NCI-H345 (cell line): ENCODE results near the gene PYCARD.
A peak's percentile ranks its signal among the peaks of the same experiment; 100 is the strongest.
"Not testable (repeated sequence)": the region's sequence is repeated elsewhere in the genome, so short reads cannot be mapped to it uniquely, and the experiment has no call there.

ENCODE experiments used
- DNase-seq: peaks from one replicate; lab custom pipeline; 2025; lab: John Stamatoyannopoulos, UW

PYCARD gene

GRCh38 chr16:31202414-31203375 is at the start of gene PYCARD:
PYCARD (minus strand) TSS chr16:31202760; CDS start chr16:31202690, 70 bp downstream.
- DNase-seq: no peak

GRCh38 chr16:31251435-31251834 is 48.9 kb upstream of the PYCARD start:
- no peak for DNase-seq

- DNase-seq: no peak
Observed at GRCh38 chr16:31250782-31251384, 48.3 kb upstream of the PYCARD start.

- no peak for DNase-seq
Observed at GRCh38 chr16:31248344-31248743, 45.8 kb upstream of the PYCARD start.

- no peak for DNase-seq
Observed at GRCh38 chr16:31246296-31246695, 43.7 kb upstream of the PYCARD start.

GRCh38 chr16:31245598-31245997 is 43.0 kb upstream of the PYCARD start:
- DNase-seq: not testable (repeated sequence)

GRCh38 chr16:31243734-31244670 is 41.4 kb upstream of the PYCARD start:
- DNase-seq: no peak

- DNase-seq: no peak
Observed at GRCh38 chr16:31242206-31242605, 39.6 kb upstream of the PYCARD start.

- no peak for DNase-seq
Observed at GRCh38 chr16:31238041-31238440, 35.5 kb upstream of the PYCARD start.

GRCh38 chr16:31229501-31229900 is 26.9 kb upstream of the PYCARD start:
- no peak for DNase-seq

- no peak for DNase-seq
Observed at GRCh38 chr16:31228206-31228605, 25.6 kb upstream of the PYCARD start.

GRCh38 chr16:31225193-31225592 is 22.6 kb upstream of the PYCARD start:
- no peak for DNase-seq

- no peak for DNase-seq
Observed at GRCh38 chr16:31224092-31224955, 21.8 kb upstream of the PYCARD start.

- no peak for DNase-seq
Observed at GRCh38 chr16:31223044-31223443, 20.5 kb upstream of the PYCARD start.

- no peak for DNase-seq
Observed at GRCh38 chr16:31221357-31222160, 19.0 kb upstream of the PYCARD start.

GRCh38 chr16:31219154-31219741 is 16.7 kb upstream of the PYCARD start:
- no peak for DNase-seq

GRCh38 chr16:31217136-31217530 is 14.6 kb upstream of the PYCARD start:
- no peak for DNase-seq

- DNase-seq: peak; percentile 30
Observed at GRCh38 chr16:31216422-31217135, 14.0 kb upstream of the PYCARD start, which contains the start of gene PYDC1. PYDC1 (minus strand) TSS chr16:31217135; CDS start chr16:31217028, 107 bp downstream.
